ENCODE results near the gene COL9A2.

COL9A2 gene

GRCh38 chr1:40303051-40303771 lies 13.9 kb downstream of the COL9A2 start:
- DNase-seq (ENCODE audit: low spot score) = no peak

GRCh38 chr1:40302475-40302874 lies 14.6 kb downstream of the COL9A2 start:
- no peak for DNase-seq (ENCODE audit: low spot score)

GRCh38 chr1:40301541-40302299 lies 15.4 kb downstream of the COL9A2 start:
- no peak for DNase-seq (ENCODE audit: low spot score)

GRCh38 chr1:40301066-40301465 lies 16.0 kb downstream of the COL9A2 start:
- DNase-seq (ENCODE audit: low spot score) = no peak

- DNase-seq (ENCODE audit: low spot score) = no peak
Observed at GRCh38 chr1:40300651-40301050, 16.4 kb downstream of the COL9A2 start.

GRCh38 chr1:40300249-40300567 lies 16.9 kb downstream of the COL9A2 start:
- no peak for DNase-seq (ENCODE audit: low spot score)

- DNase-seq (ENCODE audit: low spot score) = no peak
Observed at GRCh38 chr1:40299366-40300248, 17.5 kb downstream of the COL9A2 start.

GRCh38 chr1:40291293-40291692 lies 25.8 kb downstream of the COL9A2 start:
- no peak for DNase-seq (ENCODE audit: low spot score)

GRCh38 chr1:40281853-40282252 lies 35.2 kb downstream of the COL9A2 start:
- DNase-seq (ENCODE audit: low spot score) = no peak

GRCh38 chr1:40276122-40276521 lies 41.0 kb downstream of the COL9A2 start:
- no peak for DNase-seq (ENCODE audit: low spot score)

GRCh38 chr1:40274331-40274730 lies 42.8 kb downstream of the COL9A2 start:
- DNase-seq (ENCODE audit: low spot score) = no peak

GRCh38 chr1:40273547-40274166 lies 43.4 kb downstream of the COL9A2 start:
- no peak for DNase-seq (ENCODE audit: low spot score)

- no peak for DNase-seq (ENCODE audit: low spot score)
Observed at GRCh38 chr1:40272653-40273213, 44.4 kb downstream of the COL9A2 start.

GRCh38 chr1:40270152-40270834 lies 46.8 kb downstream of the COL9A2 start:
- no peak for DNase-seq (ENCODE audit: low spot score)

- no peak for DNase-seq (ENCODE audit: low spot score)
Observed at GRCh38 chr1:40268211-40268610, 48.9 kb downstream of the COL9A2 start.

GRCh38 chr1:40267767-40268187 lies 49.3 kb downstream of the COL9A2 start:
- DNase-seq (ENCODE audit: low spot score) = no peak

- DNase-seq (ENCODE audit: low spot score) = no peak
Observed at GRCh38 chr1:40266786-40267535, 50.1 kb downstream of the COL9A2 start.

- DNase-seq (ENCODE audit: low spot score) = no peak
Observed at GRCh38 chr1:40265919-40266318, 51.2 kb downstream of the COL9A2 start.

GRCh38 chr1:40265298-40265697 lies 51.8 kb downstream of the COL9A2 start:
- DNase-seq (ENCODE audit: low spot score) = no peak

- DNase-seq (ENCODE audit: low spot score) = no peak
Observed at GRCh38 chr1:40264354-40264781, 52.7 kb downstream of the COL9A2 start.

- DNase-seq (ENCODE audit: low spot score) = no peak
Observed at GRCh38 chr1:40258445-40258769, 58.7 kb downstream of the COL9A2 start.

All from globus pallidus (tissue), 1 donor.